Measurements from ENCODE around the gene NECAB3.

NECAB3 gene

DNA sequence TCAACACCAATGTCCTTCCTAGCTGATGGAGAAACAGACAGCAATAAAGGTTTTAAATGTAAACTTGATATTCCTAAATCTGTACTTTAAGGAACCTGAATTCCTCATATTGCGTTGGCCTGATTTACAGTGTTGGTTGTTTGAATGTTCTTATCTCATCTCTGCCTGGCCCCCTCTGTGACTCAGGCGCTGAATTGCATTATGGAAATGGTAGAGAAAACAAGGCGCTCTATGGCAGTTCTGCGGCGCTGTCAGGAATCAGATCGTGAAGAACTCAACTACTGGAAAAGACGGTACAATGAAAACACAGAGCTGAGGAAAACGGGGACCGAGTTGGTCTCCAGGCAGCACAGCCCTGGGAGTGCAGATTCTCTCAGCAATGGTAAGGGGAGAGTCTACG lies 44.7 kb downstream of the NECAB3 start:
- POLR2A ChIA-PET (ENCODE audit: low non-redundant PET): no interaction called here
- no peak overlapping the region for H3K27ac ChIP-seq
- no peak for DNase-seq (ENCODE audit: low spot score)
- TF ChIP-seq, protein P1, sequence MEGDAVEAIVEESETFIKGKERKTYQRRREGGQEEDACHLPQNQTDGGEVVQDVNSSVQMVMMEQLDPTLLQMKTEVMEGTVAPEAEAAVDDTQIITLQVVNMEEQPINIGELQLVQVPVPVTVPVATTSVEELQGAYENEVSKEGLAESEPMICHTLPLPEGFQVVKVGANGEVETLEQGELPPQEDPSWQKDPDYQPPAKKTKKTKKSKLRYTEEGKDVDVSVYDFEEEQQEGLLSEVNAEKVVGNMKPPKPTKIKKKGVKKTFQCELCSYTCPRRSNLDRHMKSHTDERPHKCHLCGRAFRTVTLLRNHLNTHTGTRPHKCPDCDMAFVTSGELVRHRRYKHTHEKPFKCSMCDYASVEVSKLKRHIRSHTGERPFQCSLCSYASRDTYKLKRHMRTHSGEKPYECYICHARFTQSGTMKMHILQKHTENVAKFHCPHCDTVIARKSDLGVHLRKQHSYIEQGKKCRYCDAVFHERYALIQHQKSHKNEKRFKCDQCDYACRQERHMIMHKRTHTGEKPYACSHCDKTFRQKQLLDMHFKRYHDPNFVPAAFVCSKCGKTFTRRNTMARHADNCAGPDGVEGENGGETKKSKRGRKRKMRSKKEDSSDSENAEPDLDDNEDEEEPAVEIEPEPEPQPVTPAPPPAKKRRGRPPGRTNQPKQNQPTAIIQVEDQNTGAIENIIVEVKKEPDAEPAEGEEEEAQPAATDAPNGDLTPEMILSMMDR (conservative IDR thresholded peaks at IDR 0.05; ENCODE audit: low read depth): no peak
- CTCF ChIA-PET: no interaction called here

DNA sequence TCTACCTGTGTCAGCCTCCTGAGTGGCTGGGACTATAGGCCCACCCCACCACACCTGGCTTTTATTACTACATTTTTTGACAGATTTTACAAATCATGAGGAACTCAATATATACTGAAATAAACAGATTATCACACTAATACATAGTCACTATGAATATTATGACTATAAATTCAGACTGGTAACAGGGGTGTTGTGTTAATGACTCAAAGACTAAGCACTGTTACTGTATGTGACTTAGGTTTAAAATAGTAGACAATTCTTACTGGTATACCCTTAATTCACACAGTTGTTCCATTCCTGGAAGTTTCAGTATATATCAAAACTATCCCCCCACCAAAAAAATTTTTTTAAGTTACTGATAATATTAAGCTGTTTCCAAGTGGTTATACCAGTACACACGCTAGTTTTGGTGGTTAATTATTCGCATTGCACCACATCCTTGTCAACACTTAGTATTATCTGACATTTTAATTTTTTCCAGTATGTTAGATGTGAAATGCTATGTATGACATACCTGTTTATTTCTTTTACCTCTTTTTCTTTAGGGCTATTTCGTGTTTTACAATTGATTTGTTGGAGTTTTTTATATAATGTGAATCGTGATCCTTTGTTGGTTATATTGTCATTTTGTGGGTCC lies 46.5 kb downstream of the NECAB3 start:
- no peak overlapping the region for H3K27ac ChIP-seq
- no peak for DNase-seq (ENCODE audit: low spot score)
- ChIA-PET CTCF (interaction anchor here (0.7 kb wide), 1 partner anchor 43 kb away, joined by 3 read pairs; no protein-coding TSS in a partner anchor), POLR2A (ENCODE audit: low non-redundant PET) (no interaction called here)
- TF ChIP-seq, protein P1 (conservative IDR thresholded peaks at IDR 0.05; ENCODE audit: low read depth): no peak

DNA sequence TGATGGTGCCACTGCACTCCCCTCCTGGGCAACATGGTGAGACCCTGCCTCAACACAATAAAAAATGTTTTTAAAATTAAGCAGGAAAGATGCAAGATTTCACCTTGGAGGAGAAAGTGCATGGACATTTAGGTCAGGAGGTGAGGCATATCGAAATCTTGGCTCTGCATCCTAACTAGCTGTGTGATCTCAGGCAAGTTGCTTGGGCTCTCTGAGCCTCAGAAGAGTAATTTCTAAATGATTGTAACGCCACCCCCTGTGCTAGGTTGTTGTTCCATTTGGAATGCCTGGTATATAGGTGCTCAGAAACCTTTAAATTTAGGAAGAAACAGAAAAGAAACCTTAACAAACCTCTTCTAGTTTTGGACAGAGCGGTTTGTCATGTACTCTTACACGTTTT lies 48.0 kb downstream of the NECAB3 start:
- DNase-seq (ENCODE audit: low spot score): no peak
- ChIA-PET POLR2A (ENCODE audit: low non-redundant PET) (no interaction called here), CTCF (interaction anchor here (0.6 to 1.0 kb wide), 4 partner anchors 25 to 166 kb away, joined by 3 to 6 read pairs (median 4); no protein-coding TSS in a partner anchor)
- H3K27ac ChIP-seq: no peak overlapping the region
- TF ChIP-seq, protein P1 (conservative IDR thresholded peaks at IDR 0.05; ENCODE audit: low read depth): no peak

DNA sequence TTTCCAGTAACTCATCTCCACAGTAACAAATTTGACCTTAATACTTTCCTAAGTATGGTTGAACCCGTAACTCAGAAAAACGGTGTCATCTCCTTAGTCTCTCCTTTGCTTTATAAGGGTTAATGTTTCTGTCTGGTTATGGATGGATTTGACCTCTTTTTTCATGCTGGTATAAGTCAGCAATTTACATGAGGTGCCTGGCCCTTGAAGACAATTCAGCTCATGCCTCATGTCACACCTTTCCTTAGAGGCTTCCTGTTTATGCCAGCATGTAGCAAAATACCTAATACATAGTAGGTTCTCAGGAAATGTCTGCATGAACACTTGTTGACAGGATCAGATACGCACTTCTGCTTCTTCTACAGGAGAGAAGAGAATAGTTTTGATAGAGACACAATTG lies 49.8 kb downstream of the NECAB3 start:
- H3K27ac ChIP-seq: no peak overlapping the region
- POLR2A ChIA-PET (ENCODE audit: low non-redundant PET): no interaction called here
- CTCF ChIA-PET: no interaction called here
- no peak for DNase-seq (ENCODE audit: low spot score)
- TF ChIP-seq, protein P1 (conservative IDR thresholded peaks at IDR 0.05; ENCODE audit: low read depth): no peak

DNA sequence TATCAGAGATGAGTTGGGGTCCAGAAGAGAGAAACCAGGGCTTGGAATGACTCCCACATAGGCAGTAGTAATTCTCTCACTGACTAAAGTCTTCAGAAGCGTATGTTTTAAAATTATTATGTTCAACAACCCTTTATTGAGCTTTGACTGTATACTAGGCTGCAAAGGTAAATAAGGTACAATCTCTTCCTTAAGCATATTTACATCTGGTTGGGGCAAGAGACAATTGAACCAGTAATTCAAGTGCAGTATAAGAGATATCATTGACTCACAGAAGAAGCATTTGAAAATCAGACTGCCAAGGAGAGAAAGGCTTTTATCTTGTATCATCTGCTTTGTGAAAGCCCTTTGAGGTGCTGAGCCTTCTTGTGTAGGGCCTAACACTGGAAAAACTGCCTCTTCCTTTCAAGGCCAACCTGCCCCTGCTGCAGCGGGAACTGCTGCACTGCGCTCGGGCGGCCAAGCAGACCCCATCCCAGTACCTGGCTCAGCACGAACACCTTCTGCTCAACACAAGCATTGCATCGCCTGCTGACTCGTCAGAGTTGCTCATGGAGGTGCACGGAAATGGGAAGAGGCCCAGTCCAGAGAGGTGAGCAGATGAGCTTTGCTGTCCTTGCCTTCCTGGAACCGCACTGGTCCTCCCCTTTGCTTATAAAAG lies 51.4 kb downstream of the NECAB3 start:
- DNase-seq (ENCODE audit: low spot score): no peak
- ChIA-PET CTCF (interaction anchor here (0.7 kb wide), 2 partner anchors 101 to 213 kb away, joined by 3 read pairs; no protein-coding TSS in a partner anchor), POLR2A (ENCODE audit: low non-redundant PET) (no interaction called here)
- no peak overlapping the region for H3K27ac ChIP-seq
- TF ChIP-seq, protein P1 (conservative IDR thresholded peaks at IDR 0.05; ENCODE audit: low read depth): no peak

DNA sequence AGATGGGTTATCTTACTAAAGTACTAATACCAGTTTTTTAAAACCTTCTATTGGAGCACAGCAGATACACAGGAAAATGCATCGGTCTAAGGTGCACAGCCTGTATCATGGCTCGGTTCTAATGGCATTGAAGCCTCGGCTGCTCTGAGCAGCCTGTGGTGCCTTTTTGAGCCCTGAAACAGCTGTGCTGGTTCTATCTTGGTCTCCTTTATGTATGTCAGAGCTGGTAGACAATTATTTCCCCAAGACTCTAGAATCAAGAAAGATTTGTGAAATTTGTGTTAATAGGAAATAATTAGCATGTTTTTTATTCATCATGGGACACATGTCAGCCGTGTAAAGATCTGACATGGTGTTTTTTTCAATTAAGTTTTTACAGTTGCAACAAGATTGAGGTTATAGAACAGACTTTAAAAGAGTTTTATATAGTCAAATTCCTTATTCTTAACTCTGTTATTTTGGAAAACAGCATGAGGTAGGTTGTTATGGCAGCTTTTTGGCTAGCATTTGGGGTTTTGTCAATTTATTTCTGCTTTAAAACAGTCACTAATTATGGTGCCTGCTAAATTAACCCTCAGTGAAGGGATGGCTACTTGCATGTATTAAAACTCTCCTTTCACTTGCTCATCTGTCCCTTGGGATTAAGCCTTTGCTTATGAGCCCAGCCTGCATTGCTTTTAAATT lies 52.4 kb downstream of the NECAB3 start:
- TF ChIP-seq, protein P1 (conservative IDR thresholded peaks at IDR 0.05; ENCODE audit: low read depth): no peak
- POLR2A ChIA-PET (ENCODE audit: low non-redundant PET): no interaction called here
- no peak overlapping the region for H3K27ac ChIP-seq
- no peak for DNase-seq (ENCODE audit: low spot score)
- CTCF ChIA-PET: interaction anchor here (0.7 kb wide), 1 partner anchor 212 kb away, joined by 3 read pairs; no protein-coding TSS in a partner anchor

Data from RWPE1 (cell line).